HepG2 (cell line): ENCODE results near the gene AZU1. TPM values are rescaled to one million over a fixed set of nuclear protein-coding genes. Genes with fewer than 3 reads are reported as not detected.

Source experiments
- ATAC-seq: fragments of 200-7000 bp; cut with Tn5 transposase; 3 replicates; pipeline ENCODE4 v1.9.1; 2020; ENCODE audit warnings: mild to moderate bottlenecking, moderate library complexity
- BruUV-seq: library from RNA; stranded (reverse); fragments of 400-500 nt; replicated peaks from 2 replicates; lab custom pipeline; 2021; lab: Mats Ljungman, UMichigan
- CTCF ChIA-PET: fragments of 300-600 bp; formaldehyde crosslinking; extraction: SDS; loops from one replicate; lab custom pipeline; 2021; ENCODE audit warnings: low total read pairs, inconsistent platforms, low intra/inter-chr PET ratio; lab: Yijun Ruan, JAX
- POLR2A ChIA-PET: fragments of 350-600 bp; sonication (Branson Sonifier 250); formaldehyde crosslinking; loops from one replicate; lab custom pipeline; 2020; ENCODE audit warnings: antibody characterized with exemption, inconsistent platforms; lab: Yijun Ruan, JAX
- DNase-seq: peaks from one replicate; pipeline ENCODE4 v3.0.0-alpha.2; 2015; ENCODE audit warnings: low spot score
- FAIRE-seq: peaks from 3 replicates; lab custom pipeline; 2011; peaks lifted over from hg19 to GRCh38; lab: Jason Lieb, UNC
- H2AFZ ChIP-seq: one replicate; pipeline ENCODE4 v1.6.1; 2011; ENCODE audit warnings: low read length, inconsistent platforms
- H3K27ac ChIP-seq: fragments of 300-600 bp; 3 replicates; pipeline ENCODE4 v1.8.0; 2011; ENCODE audit warnings: mixed run types, mild to moderate bottlenecking, mixed read lengths, low read length, inconsistent platforms; ENCODE audit not compliant: insufficient read depth; ENCODE audit errors: extremely low read length
- H3K27me3 ChIP-seq, 2 experiments: fragments of 200-600 bp in 1 of 2; 2 replicates in 1 of 2; 3 replicates in 1 of 2; pipeline versions ENCODE4 v1.6.0 to v1.8.0; 2011; ENCODE audit warnings: low read length in 2 of 2, mild to moderate bottlenecking in 2 of 2, moderate library complexity in 2 of 2, inconsistent platforms in 1 of 2; ENCODE audit not compliant: insufficient read depth in 2 of 2, control insufficient read depth in 1 of 2
- H3K36me3 ChIP-seq, 2 experiments: fragments of 200-600 bp in 1 of 2; replicated peaks in 1 of 2; 2 replicates in 1 of 2; 3 replicates in 1 of 2; pipeline versions ENCODE4 v1.5.1 to v1.8.0; 2011; ENCODE audit warnings: low read length in 2 of 2, inconsistent platforms in 1 of 2; ENCODE audit not compliant: insufficient read depth in 2 of 2, control insufficient read depth in 1 of 2
- H3K4me1 ChIP-seq: 2 replicates; pipeline ENCODE4 v1.5.1; 2012; ENCODE audit warnings: low read length, inconsistent platforms; ENCODE audit not compliant: insufficient read depth
- H3K4me2 ChIP-seq: 2 replicates; pipeline ENCODE4 v1.6.0; 2011; ENCODE audit warnings: low read depth, low read length, inconsistent platforms
- H3K4me3 ChIP-seq, 3 experiments: fragments of 200-600 bp in 1 of 3; sonication (generic), shearing (Covaris generic) in 1 of 3; replicated peaks in 1 of 3; 2 replicates each; pipeline ENCODE4 v1.5.1; 2011 to 2016; ENCODE audit warnings: low read length in 3 of 3, inconsistent platforms in 2 of 3, low read depth in 2 of 3, mild to moderate bottlenecking in 2 of 3, control low read depth in 1 of 3, mixed read lengths in 1 of 3; ENCODE audit not compliant: insufficient read depth in 1 of 3
- H3K79me2 ChIP-seq: one replicate; pipeline ENCODE4 v1.6.1; 2011; ENCODE audit warnings: low read length, inconsistent platforms; ENCODE audit not compliant: insufficient read depth
- H3K9ac ChIP-seq: 2 replicates; pipeline ENCODE4 v1.6.0; 2011; ENCODE audit warnings: mild to moderate bottlenecking, low read depth, low read length, inconsistent platforms; ENCODE audit not compliant: insufficient read depth
- H3K9me3 ChIP-seq: 2 replicates; pipeline ENCODE4 v1.5.1; 2012; ENCODE audit warnings: mild to moderate bottlenecking, low read length
- H4K20me1 ChIP-seq: 2 replicates; pipeline ENCODE4 v1.6.0; 2011; ENCODE audit warnings: inconsistent platforms, mild to moderate bottlenecking, low read length, moderate library complexity; ENCODE audit not compliant: insufficient read depth
- AGO1 ChIP-seq: fragments of 200-400 bp; formaldehyde crosslinking; IDR thresholded peaks from 2 replicates; pipeline ENCODE4 v1.6.1; 2017; ENCODE audit warnings: mild to moderate bottlenecking, low read depth, low read length, moderate library complexity; ENCODE audit not compliant: poor library complexity, severe bottlenecking
- ARID2 ChIP-seq: sonication (generic); formaldehyde crosslinking; IDR thresholded peaks from 2 replicates; pipeline ENCODE4 v1.8.1; 2022; ENCODE audit warnings: mild to moderate bottlenecking, missing genetic modification reagents, borderline replicate concordance
- CSRNP2 ChIP-seq: sonication (generic); formaldehyde crosslinking; conservative IDR thresholded peaks from 2 replicates; pipeline ENCODE4 v1.8.0; 2022; ENCODE audit warnings: low read depth, missing genetic modification reagents
- NFAT5 ChIP-seq: sonication (generic); formaldehyde crosslinking; IDR thresholded peaks from 2 replicates; pipeline ENCODE4 v1.4.0; 2020; ENCODE audit warnings: missing genetic modification reagents
- RARA ChIP-seq: IDR thresholded peaks from 2 replicates; pipeline ENCODE4 v1.6.1; 2016; ENCODE audit warnings: missing genetic modification reagents, missing compliant biosample characterization
- RCOR2 ChIP-seq: IDR thresholded peaks from 2 replicates; pipeline ENCODE4 v1.6.1; 2016; ENCODE audit warnings: missing biosample characterization, missing genetic modification reagents
- SMAD1 ChIP-seq: sonication (generic); formaldehyde crosslinking; IDR thresholded peaks from 2 replicates; pipeline ENCODE4 v1.4.0; 2020; ENCODE audit warnings: missing genetic modification reagents, low read depth, mild to moderate bottlenecking, borderline replicate concordance
- SNAPC2 ChIP-seq: sonication (generic); formaldehyde crosslinking; IDR thresholded peaks from 2 replicates; pipeline ENCODE4 v1.8.1; 2022; ENCODE audit warnings: mild to moderate bottlenecking, missing genetic modification reagents
- ZFP41 ChIP-seq: sonication (generic); formaldehyde crosslinking; IDR thresholded peaks from 2 replicates; pipeline ENCODE4 v1.4.0; 2020; ENCODE audit warnings: mild to moderate bottlenecking, missing genetic modification reagents, borderline replicate concordance
- ZNF264 ChIP-seq: sonication (generic); formaldehyde crosslinking; IDR thresholded peaks from 2 replicates; pipeline ENCODE4 v1.4.0; 2020; ENCODE audit warnings: missing genetic modification reagents
- ZNF367 ChIP-seq: sonication (generic); formaldehyde crosslinking; IDR thresholded peaks from 2 replicates; pipeline ENCODE4 v1.4.0; 2020; ENCODE audit warnings: missing genetic modification reagents, borderline replicate concordance
- ZNF44 ChIP-seq: sonication (generic); formaldehyde crosslinking; IDR thresholded peaks from 2 replicates; pipeline ENCODE4 v1.5.1; 2020; ENCODE audit warnings: mild to moderate bottlenecking, missing genetic modification reagents
- ZNF460 ChIP-seq: sonication (generic); formaldehyde crosslinking; IDR thresholded peaks from 2 replicates; pipeline ENCODE4 v1.5.1; 2020; ENCODE audit warnings: missing genetic modification reagents, mild to moderate bottlenecking, borderline replicate concordance
- ZNF468 ChIP-seq: sonication (generic); formaldehyde crosslinking; IDR thresholded peaks from 2 replicates; pipeline ENCODE4 v1.8.0; 2022; ENCODE audit warnings: mild to moderate bottlenecking, moderate library complexity, missing genetic modification reagents
- ZNF724P ChIP-seq: sonication (generic); formaldehyde crosslinking; IDR thresholded peaks from 2 replicates; pipeline ENCODE4 v1.8.0; 2022; ENCODE audit warnings: missing genetic modification reagents, borderline replicate concordance
- WGBS: methylation state at CpG from one replicate; pipeline ENCODE4 v1.1.6; 2017; ENCODE audit warnings: low lambda C conversion rate; 5-methylcytosine and 5-hydroxymethylcytosine counted together
- in situ Hi-C: cut with HindIII; loops from 2 replicates; pipeline ENCODE4 v1.10.0; 2017; ENCODE audit warnings: low pct_unique_long_range_greater_than_20kb; ENCODE audit not compliant: extremely low pct_ligation_motif_present
- intact Hi-C: fragments of 100-400 bp; cut with micrococcal nuclease; formaldehyde crosslinking; loops from one replicate; pipeline ENCODE4 v1.10.0; 2022; ENCODE audit not compliant: unreplicated experiment
- polyA plus RNA-seq, 8 experiments: library from polyadenylated mRNA; depleted of rRNA in 3 of 8; stranded (reverse) in 7 of 8; unstranded in 1 of 8; fragments of >200 nt; fragmentation: Illumina TruSeq in 4 of 8; extraction: Trizol in 4 of 8; gene quantifications; 2 replicates each; pipeline versions ENCODE4 v1.2.1 to v1.2.3, GENCODE V29; 2011 to 2016; ENCODE audit warnings: low read depth in 4 of 8, missing spikeins in 1 of 8, mixed read lengths in 1 of 8; ENCODE audit not compliant: insufficient read depth in 1 of 8
- total RNA-seq, 5 experiments: library from RNA; depleted of rRNA; stranded (reverse); fragments of >200 nt; fragmentation: Illumina TruSeq; extraction: Trizol; gene quantifications; 2 replicates each; pipeline ENCODE4 v1.2.3, GENCODE V29; 2016; ENCODE audit warnings: low read depth in 1 of 5
- TF ChIP-seq, protein P1 (sequence below): sonication (generic); formaldehyde crosslinking; IDR thresholded peaks from 2 replicates; pipeline ENCODE4 v1.8.1; 2023; ENCODE audit warnings: missing genetic modification reagents, mild to moderate bottlenecking, borderline replicate concordance
- TF ChIP-seq, protein P2 (sequence below): sonication (generic); formaldehyde crosslinking; IDR thresholded peaks from 2 replicates; pipeline ENCODE4 v1.4.0; 2020; ENCODE audit warnings: missing genetic modification reagents

Gene AZU1
- total and polyA plus RNA-seq, 2 of the 13 experiments (the other 11 are each of a cell fraction or from before 2014, with no cell fraction given), result not detected

DNA sequence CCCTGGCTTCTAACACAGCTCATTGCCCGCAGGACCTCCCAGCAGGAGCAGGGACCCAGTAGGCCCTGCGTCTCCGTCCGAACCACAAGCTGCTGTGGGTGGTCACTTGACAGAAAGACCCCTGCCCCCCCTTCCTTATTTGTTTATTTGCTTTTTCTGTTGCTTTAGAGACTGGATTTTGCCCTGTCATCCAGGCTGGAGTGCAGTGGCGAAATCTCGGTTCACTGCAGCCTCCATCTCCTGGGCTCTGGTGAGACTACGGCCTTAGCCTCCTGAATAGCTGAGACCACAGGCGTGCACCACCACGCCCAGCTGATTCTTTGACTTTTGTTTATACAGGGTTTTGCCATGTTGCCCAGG lies 38.0 kb upstream of the AZU1 start:
- 1% methylated on average over 9 of the region's 9 CpGs for WGBS
- H3K27ac ChIP-seq, result peak overlapping the region; percentile 89
- intact Hi-C loops, result loop anchor here (10.0 kb wide), 1 partner anchor 205 kb away; no protein-coding TSS in a partner anchor
- TF ChIP-seq SNAPC2 (CRISPR knock-in tag) (no peak), ARID2 (no peak), ZNF468 (CRISPR knock-in tag) (0 out of 2 replicates have a peak, but pooled peaks have one; percentile 34), AGO1 (no peak), NFAT5 (CRISPR knock-in tag) (no peak), ZFP41 (no peak), ZNF724P (CRISPR knock-in tag) (no peak), ZNF460 (peak; percentile 99), RCOR2 (peak; percentile 66; the same call in 1 of the 2 replicates), CSRNP2 (CRISPR knock-in tag) (no peak), ZNF44 (no peak), SMAD1 (CRISPR knock-in tag) (no peak), ZNF367 (CRISPR knock-in tag) (no peak), RARA (CRISPR knock-in tag) (0 out of 2 replicates have a peak, but pooled peaks have one; percentile 27), ZNF264 (CRISPR knock-in tag) (0 out of 2 replicates have a peak, but pooled peaks have one; percentile 18)
- TF ChIP-seq, protein P1, sequence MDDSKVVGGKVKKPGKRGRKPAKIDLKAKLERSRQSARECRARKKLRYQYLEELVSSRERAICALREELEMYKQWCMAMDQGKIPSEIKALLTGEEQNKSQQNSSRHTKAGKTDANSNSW (CRISPR knock-in tag), result no peak
- TF ChIP-seq, protein P2, sequence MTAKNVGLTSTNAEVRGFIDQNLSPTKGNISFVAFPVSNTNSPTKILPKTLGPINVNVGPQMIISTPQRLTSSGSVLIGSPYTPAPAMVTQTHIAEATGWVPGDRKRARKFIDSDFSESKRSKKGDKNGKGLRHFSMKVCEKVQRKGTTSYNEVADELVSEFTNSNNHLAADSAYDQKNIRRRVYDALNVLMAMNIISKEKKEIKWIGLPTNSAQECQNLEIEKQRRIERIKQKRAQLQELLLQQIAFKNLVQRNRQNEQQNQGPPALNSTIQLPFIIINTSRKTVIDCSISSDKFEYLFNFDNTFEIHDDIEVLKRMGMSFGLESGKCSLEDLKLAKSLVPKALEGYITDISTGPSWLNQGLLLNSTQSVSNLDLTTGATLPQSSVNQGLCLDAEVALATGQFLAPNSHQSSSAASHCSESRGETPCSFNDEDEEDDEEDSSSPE (CRISPR knock-in tag), result no peak

More for the DNA sequence above, 38.0 kb upstream of the AZU1 start:
- no peak for DNase-seq
- Histone ChIP-seq H3K4me3 (peak overlapping the region; percentile 51 to 68 (median 61)), H3K9me3 (no peaks in the 10 kb centered on the region), H3K27me3 (no peaks in the 10 kb centered on the region), H3K79me2 (no peaks in the 10 kb centered on the region), H2AFZ (no peak overlapping the region), H4K20me1 (no peaks in the 10 kb centered on the region), H3K4me1 (peaks cover 61% of the 10 kb centered on the region), H3K9ac (peak overlapping the region; percentile 68), H3K36me3 (no peaks in the 10 kb centered on the region), H3K4me2 (peak overlapping the region; percentile 83)
- in situ Hi-C loops, result no loop called here
- no TSS peak for BruUV-seq
- CTCF ChIA-PET, result interaction anchor here (2.1 kb wide), 1 partner anchor 19 kb away, joined by 9 read pairs; no protein-coding TSS in a partner anchor
- ATAC-seq, result peak; percentile 64
- peak; percentile 81 for FAIRE-seq
- POLR2A ChIA-PET, result interaction anchor here (0.8 to 2.5 kb wide), 7 partner anchors 9 to 266 kb away, joined by 3 to 16 read pairs (median 3); no protein-coding TSS in a partner anchor
